ENCODE results near the gene TAP2.

The TAP2 gene

DNA sequence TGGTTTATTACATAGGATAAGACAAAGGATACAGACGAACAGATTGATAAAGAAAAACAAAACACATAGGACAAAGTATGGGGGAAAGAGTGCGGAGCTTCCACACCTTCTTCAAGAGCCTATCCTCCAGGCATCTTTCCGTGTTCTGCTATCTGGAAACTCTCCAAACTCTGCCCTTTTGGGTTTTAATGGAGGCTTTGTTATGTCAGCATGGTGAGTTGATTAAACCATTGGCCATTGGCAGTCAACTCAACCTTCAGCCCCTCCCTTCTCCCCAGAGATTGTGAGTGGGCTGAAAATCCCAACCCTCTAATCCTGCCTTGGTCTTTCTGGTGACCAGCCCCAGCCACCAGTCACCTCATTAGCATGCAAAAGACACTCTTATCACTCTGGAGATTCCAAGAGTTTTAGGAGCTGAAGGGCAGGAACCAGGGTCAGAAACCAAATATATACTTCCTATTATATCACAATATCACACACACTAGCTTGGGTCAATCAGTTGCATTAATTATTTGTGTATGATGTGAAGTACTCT, 45.6 kb downstream of the TAP2 start:
- DNase-seq (ENCODE audit: low read depth), result no peak

DNA sequence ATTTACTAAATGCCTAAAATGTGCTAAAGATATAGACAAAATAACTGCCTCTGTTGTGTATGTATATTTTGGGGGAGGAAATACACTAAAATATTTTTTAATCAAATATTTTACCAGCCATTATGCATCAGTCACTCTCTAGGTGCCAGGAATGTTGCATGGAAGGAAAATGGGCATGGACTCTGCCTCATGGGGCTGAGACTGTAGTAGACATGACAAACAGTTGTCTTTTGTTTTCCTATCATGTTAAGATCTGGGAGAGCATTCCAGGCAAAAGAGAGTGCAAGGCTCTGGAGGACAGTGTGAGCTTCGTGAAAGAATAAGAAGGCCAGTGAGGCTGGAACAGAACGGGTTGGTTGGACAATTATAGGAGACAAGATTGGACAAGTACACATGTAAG, 48.2 kb downstream of the TAP2 start:
- no peak for DNase-seq (ENCODE audit: low read depth)

All from activated T-helper 9 cell treated with anti-CD3 and anti-CD28 coated beads, Interleukin-2, amount 50 U/mL, for 16 hours (primary cell).